ENCODE measurements around the gene SIAE.
A peak's percentile ranks its signal among the peaks of the same experiment; 100 is the strongest.

The SIAE gene

GRCh38 chr11:124673333-124674167, at the start of gene SIAE, which contains the start of gene SPA17:
TSS of gene SIAE (minus strand) at chr11:124673739. CDS start at chr11:124673708, 31 bp downstream.
TSS of gene SPA17 (plus strand) at chr11:124673904. CDS start at chr11:124675265, 1,361 bp downstream.
- CTCF ChIA-PET, result interaction anchor here (0.9 to 6.5 kb wide), 7 partner anchors 65 to 163 kb away, joined by 3 to 95 read pairs (median 6); partner anchors contain the start of genes ESAM and MSANTD2
- H3K27me3 Mint-ChIP-seq, result peaks cover 5% of the 10 kb centered on the region
- H3K27ac Mint-ChIP-seq, result peak within 1 kb of the TSS; percentile 85
- H3K4me1 Mint-ChIP-seq, result peaks cover 38% of the 10 kb centered on the region
- peaks cover 6% of the 10 kb centered on the region for H3K36me3 Mint-ChIP-seq
- DNase-seq, result peak; percentile 93
- H3K4me3 Mint-ChIP-seq, result peak within 1 kb of the TSS; percentile 86
- H3K9me3 Mint-ChIP-seq, result no peaks in the 10 kb centered on the region

- Mint-ChIP-seq H3K9me3 (no peaks in the 10 kb centered on the region), H3K27ac (no peak overlapping the region), H3K27me3 (peaks cover 83% of the 10 kb centered on the region), H3K4me3 (no peak overlapping the region), H3K4me1 (peaks cover 17% of the 10 kb centered on the region), H3K36me3 (no peaks in the 10 kb centered on the region)
- CTCF ChIA-PET, result no interaction called here
- DNase-seq, result no peak
These were observed 48.6 kb upstream of the SIAE start for GRCh38 chr11:124722176-124722575.

- CTCF ChIA-PET, result no interaction called here
- H3K27ac Mint-ChIP-seq, result no peak overlapping the region
- H3K4me1 Mint-ChIP-seq, result peaks cover 17% of the 10 kb centered on the region
- no peaks in the 10 kb centered on the region for H3K9me3 Mint-ChIP-seq
- no peaks in the 10 kb centered on the region for H3K36me3 Mint-ChIP-seq
- no peak for DNase-seq
- no peak overlapping the region for H3K4me3 Mint-ChIP-seq
- peaks cover 79% of the 10 kb centered on the region for H3K27me3 Mint-ChIP-seq
These were observed 46.0 kb upstream of the SIAE start for GRCh38 chr11:124719534-124719933.

- Mint-ChIP-seq H3K27ac (no peak overlapping the region), H3K27me3 (peaks cover 72% of the 10 kb centered on the region), H3K9me3 (no peaks in the 10 kb centered on the region), H3K4me1 (peaks cover 17% of the 10 kb centered on the region), H3K36me3 (no peaks in the 10 kb centered on the region), H3K4me3 (no peak overlapping the region)
- CTCF ChIA-PET, result no interaction called here
- DNase-seq, result no peak
These were observed 45.3 kb upstream of the SIAE start for GRCh38 chr11:124718801-124719200.

- DNase-seq, result peak; percentile 22
- Mint-ChIP-seq H3K27ac (no peak overlapping the region), H3K4me3 (peak overlapping the region; percentile 24), H3K9me3 (no peaks in the 10 kb centered on the region), H3K4me1 (peaks cover 17% of the 10 kb centered on the region), H3K27me3 (peaks cover 65% of the 10 kb centered on the region), H3K36me3 (no peaks in the 10 kb centered on the region)
- CTCF ChIA-PET, result interaction anchor here (1.1 kb wide), 1 partner anchor 19 kb away, joined by 3 read pairs; no protein-coding TSS in a partner anchor
These were observed 44.5 kb upstream of the SIAE start for GRCh38 chr11:124717786-124718651.

GRCh38 chr11:124717421-124717785, 43.9 kb upstream of the SIAE start:
- no peak overlapping the region for H3K27ac Mint-ChIP-seq
- DNase-seq, result no peak
- peaks cover 59% of the 10 kb centered on the region for H3K27me3 Mint-ChIP-seq
- CTCF ChIA-PET, result interaction anchor here (1.1 kb wide), 1 partner anchor 19 kb away, joined by 3 read pairs; no protein-coding TSS in a partner anchor
- H3K36me3 Mint-ChIP-seq, result no peaks in the 10 kb centered on the region
- H3K9me3 Mint-ChIP-seq, result no peaks in the 10 kb centered on the region
- peaks cover 15% of the 10 kb centered on the region for H3K4me1 Mint-ChIP-seq
- H3K4me3 Mint-ChIP-seq, result no peak overlapping the region

GRCh38 chr11:124716591-124716990, 43.1 kb upstream of the SIAE start:
- Mint-ChIP-seq H3K27me3 (peaks cover 51% of the 10 kb centered on the region), H3K27ac (no peak overlapping the region), H3K9me3 (no peaks in the 10 kb centered on the region), H3K4me1 (peaks cover 12% of the 10 kb centered on the region), H3K36me3 (no peaks in the 10 kb centered on the region), H3K4me3 (no peak overlapping the region)
- DNase-seq, result no peak
- CTCF ChIA-PET, result no interaction called here

GRCh38 chr11:124712392-124712791, 38.9 kb upstream of the SIAE start:
- peaks cover 3% of the 10 kb centered on the region for H3K9me3 Mint-ChIP-seq

GRCh38 chr11:124707829-124708228, 34.3 kb upstream of the SIAE start:
- Mint-ChIP-seq H3K9me3 (peaks cover 3% of the 10 kb centered on the region), H3K36me3 (no peaks in the 10 kb centered on the region), H3K4me3 (no peak overlapping the region), H3K4me1 (no peaks in the 10 kb centered on the region), H3K27me3 (no peaks in the 10 kb centered on the region), H3K27ac (no peak overlapping the region)
- CTCF ChIA-PET, result no interaction called here
- DNase-seq, result no peak

More at GRCh38 chr11:124712392-124712791, 38.9 kb upstream of the SIAE start:
- Mint-ChIP-seq H3K36me3 (no peaks in the 10 kb centered on the region), H3K4me1 (peaks cover under 1% of the 10 kb centered on the region), H3K27me3 (peaks cover 13% of the 10 kb centered on the region), H3K27ac (no peak overlapping the region), H3K4me3 (no peak overlapping the region)
- DNase-seq, result no peak
- CTCF ChIA-PET, result no interaction called here

- no peaks in the 10 kb centered on the region for H3K4me1 Mint-ChIP-seq
- no peak for DNase-seq
- H3K9me3 Mint-ChIP-seq, result no peaks in the 10 kb centered on the region
- H3K4me3 Mint-ChIP-seq, result no peak overlapping the region
- H3K36me3 Mint-ChIP-seq, result no peaks in the 10 kb centered on the region
- H3K27me3 Mint-ChIP-seq, result peaks cover 4% of the 10 kb centered on the region
- no peak overlapping the region for H3K27ac Mint-ChIP-seq
- CTCF ChIA-PET, result no interaction called here
These were observed 26.5 kb upstream of the SIAE start for GRCh38 chr11:124700028-124700427.

- H3K27me3 Mint-ChIP-seq, result peaks cover 4% of the 10 kb centered on the region
- no peak overlapping the region for H3K27ac Mint-ChIP-seq
- H3K9me3 Mint-ChIP-seq, result no peaks in the 10 kb centered on the region
- no peak overlapping the region for H3K4me3 Mint-ChIP-seq
- no peak for DNase-seq
- no peaks in the 10 kb centered on the region for H3K36me3 Mint-ChIP-seq
- no peaks in the 10 kb centered on the region for H3K4me1 Mint-ChIP-seq
- CTCF ChIA-PET, result interaction anchor here (0.8 to 1.3 kb wide), 2 partner anchors 18 to 47 kb away, joined by 3 to 4 read pairs; no protein-coding TSS in a partner anchor
These were observed 26.0 kb upstream of the SIAE start for GRCh38 chr11:124699547-124699946.

- no peak for DNase-seq
- CTCF ChIA-PET, result interaction anchor here (0.7 kb wide), 1 partner anchor 124 kb away, joined by 3 read pairs; no protein-coding TSS in a partner anchor
- no peak overlapping the region for H3K27ac Mint-ChIP-seq
- H3K4me1 Mint-ChIP-seq, result no peaks in the 10 kb centered on the region
- H3K36me3 Mint-ChIP-seq, result no peaks in the 10 kb centered on the region
- H3K4me3 Mint-ChIP-seq, result no peak overlapping the region
- no peaks in the 10 kb centered on the region for H3K9me3 Mint-ChIP-seq
- peaks cover 8% of the 10 kb centered on the region for H3K27me3 Mint-ChIP-seq
These were observed 19.6 kb upstream of the SIAE start for GRCh38 chr11:124693142-124693541.

- H3K4me3 Mint-ChIP-seq, result no peak overlapping the region
- peaks cover 20% of the 10 kb centered on the region for H3K9me3 Mint-ChIP-seq
- H3K27me3 Mint-ChIP-seq, result no peaks in the 10 kb centered on the region
- no peak for DNase-seq
- peaks cover 7% of the 10 kb centered on the region for H3K36me3 Mint-ChIP-seq
- H3K27ac Mint-ChIP-seq, result no peak overlapping the region
- CTCF ChIA-PET, result no interaction called here
- no peaks in the 10 kb centered on the region for H3K4me1 Mint-ChIP-seq
These were observed 8.9 kb upstream of the SIAE start for GRCh38 chr11:124682443-124682842.

- Mint-ChIP-seq H3K4me1 (peaks cover 1% of the 10 kb centered on the region), H3K36me3 (peaks cover 7% of the 10 kb centered on the region), H3K27ac (no peak overlapping the region), H3K9me3 (peaks cover 20% of the 10 kb centered on the region), H3K4me3 (no peak overlapping the region), H3K27me3 (no peaks in the 10 kb centered on the region)
- CTCF ChIA-PET, result no interaction called here
- no peak for DNase-seq
These were observed 7.9 kb upstream of the SIAE start for GRCh38 chr11:124681421-124681820.

All from activated naive CD4-positive, alpha-beta T cell treated with anti-CD3 and anti-CD28 coated beads, Interleukin-2, amount 10 ng/mL, durations not matched to agents 7 days and 5 days (primary cell).